Fibroblast of lung (primary cell): ENCODE data around the gene PUDP.
"Not testable (repeated sequence)": the region's sequence is repeated elsewhere in the genome, so short reads cannot be mapped to it uniquely, and the experiment has no call there.

Experiments
- CTCF ChIP-seq, 2 donors: IDR thresholded peaks in 1 of 2; conservative IDR thresholded peaks in 1 of 2; 1 replicate in 1 of 2; 2 replicates in 1 of 2; pipeline ENCODE4 v1.5.1; 2011 to 2012; ENCODE audit warnings: low read length in 2 of 2, control low read depth in 1 of 2, inconsistent platforms in 1 of 2, low read depth in 1 of 2, mild to moderate bottlenecking in 1 of 2
- EZH2 ChIP-seq: IDR thresholded peaks from 2 replicates; pipeline ENCODE4 v1.5.1; 2012; ENCODE audit warnings: low read length, control low read depth, mild to moderate bottlenecking; ENCODE audit errors: missing control alignments

- not testable (repeated sequence) for TF ChIP-seq EZH2; CTCF (conservative IDR thresholded peaks at IDR 0.05 in 1 of 2, IDR thresholded peaks at IDR 0.05 in 1 of 2; ENCODE audit: low read depth in 1 of 2, low read length in 2 of 2)
Observed at GRCh38 chrX:7022996-7023395, 125.0 kb downstream of the PUDP start.
